Sigmoid colon (tissue), 7 donors: Measurements from ENCODE around the gene CLOCK. TPM values are rescaled to one million over a fixed set of nuclear protein-coding genes. Genes with fewer than 3 reads are reported as not detected.

Experiments used
- DNase-seq: peaks from one replicate; pipeline ENCODE4 v3.0.0-alpha.2; 2019
- H3K27ac ChIP-seq, 4 donors: fragments of 200-600 bp; sonication (generic); one replicate each; pipeline ENCODE4 v1.5.1; 2016 to 2019; ENCODE audit warnings: mild to moderate bottlenecking in 1 of 4
- H3K27me3 ChIP-seq, 3 donors: fragments of 200-600 bp; sonication (generic); one replicate each; pipeline ENCODE4 v1.5.1; 2019; ENCODE audit warnings: mild to moderate bottlenecking in 1 of 3
- H3K36me3 ChIP-seq, 4 donors: fragments of 200-600 bp; sonication (generic); one replicate each; pipeline ENCODE4 v1.5.1; 2016 to 2019
- H3K4me1 ChIP-seq, 4 donors: fragments of 200-600 bp; sonication (generic); one replicate each; pipeline ENCODE4 v1.5.1; 2017 to 2019
- H3K4me3 ChIP-seq, 4 donors: fragments of 200-600 bp; sonication (generic); one replicate each; pipeline ENCODE4 v1.5.1; 2017 to 2019; ENCODE audit warnings: mild to moderate bottlenecking in 2 of 4, moderate library complexity in 1 of 4
- H3K9me3 ChIP-seq, 4 donors: fragments of 200-600 bp in 3 of 4; sonication (generic) in 3 of 4; one replicate each; pipeline versions ENCODE4 v1.5.1 to v1.6.1; 2013 to 2019
- CTCF ChIP-seq, 4 experiments: fragments of 450-650 bp in 3 of 4; fragments of 200-600 bp in 1 of 4; IDR thresholded peaks; one replicate each; pipeline ENCODE4 v1.5.1; 2016 to 2019; ENCODE audit warnings: antibody characterized with exemption in 4 of 4, mild to moderate bottlenecking in 3 of 4, moderate library complexity in 2 of 4
- EP300 ChIP-seq, 4 donors: sonication (generic); formaldehyde crosslinking; IDR thresholded peaks; one replicate each; pipeline ENCODE4 v1.6.1; 2017; ENCODE audit warnings: antibody characterized with exemption in 4 of 4
- POLR2A ChIP-seq, 2 donors: fragments of 450-650 bp; IDR thresholded peaks; one replicate each; pipeline ENCODE4 v1.6.1; 2016; ENCODE audit warnings: antibody characterized with exemption in 2 of 2, mild to moderate bottlenecking in 2 of 2, moderate library complexity in 2 of 2
- POLR2AphosphoS5 ChIP-seq, 4 donors: sonication (generic); formaldehyde crosslinking; IDR thresholded peaks; one replicate each; pipeline ENCODE4 v1.6.1; 2017; ENCODE audit warnings: antibody characterized with exemption in 4 of 4
- WGBS, 2 donors: extraction: QIAGEN DNeasy Blood & Tissue Kit; methylation state at CpG; one replicate each; pipeline ENCODE4 v1.1.7; 2013; 5-methylcytosine and 5-hydroxymethylcytosine counted together
- intact Hi-C: fragments of 100-400 bp; cut with DNase I; formaldehyde crosslinking; loops from one replicate; pipeline ENCODE4 v1.15.1; 2023
- polyA plus RNA-seq, 3 donors: library from polyadenylated mRNA; stranded (reverse); fragments of 200-250 nt; gene quantifications; one replicate each; pipeline ENCODE4 v1.2.3, GENCODE V29; 2013
- total RNA-seq, 4 donors: library from RNA; depleted of rRNA; stranded (reverse); fragments of >200 nt; gene quantifications; one replicate each; pipeline ENCODE4 v1.1.0, GENCODE V29; 2016
- donor health status: healthy with polysubstance abuse.
- donor health status: Bipolar disorder and iron deficiency.
- donor health status: healthy.

CLOCK gene
- total and polyA plus RNA-seq, 7 donors: 2.4 to 27.5 (median 22.5) TPM

- TF ChIP-seq POLR2AphosphoS5 (IDR thresholded peaks at IDR 0.05) (peak in 1 of 4 donors; percentile 30), POLR2A (IDR thresholded peaks at IDR 0.05) (no peak), EP300 (IDR thresholded peaks at IDR 0.05) (no peak), CTCF (IDR thresholded peaks at IDR 0.05) (no peak)
- Histone ChIP-seq H3K27me3 (no peaks in the 10 kb centered on the region), H3K9me3 (no peaks in the 10 kb centered on the region), H3K36me3 (no peaks in the 10 kb centered on the region), H3K4me1 (peaks cover 0 to 45% (median 32%) of the 10 kb centered on the region in 4 donors), H3K27ac (peak overlapping the region; percentile 96 to 100 (median 100)), H3K4me3 (peak overlapping the region; percentile 78 to 99 (median 86))
- intact Hi-C loops: loop anchor here (10.0 kb wide), 1 partner anchor 458 kb away; the partner anchor contains the start of gene EXOC1
- peak; percentile 72 for DNase-seq
- WGBS, 2 donors: 17 to 23% methylated on average over 7 of the region's 7 CpGs
These were observed 149.6 kb downstream of the CLOCK start for GRCh38 chr4:55397126-55397436.

- no peaks in the 10 kb centered on the region for H3K27me3 ChIP-seq
- 0% methylated on average over 41 of the region's 41 CpGs for WGBS, 2 donors
- no peaks in the 10 kb centered on the region for H3K36me3 ChIP-seq
- DNase-seq: peak; percentile 78
- H3K4me1 ChIP-seq: peaks cover 0 to 45% (median 32%) of the 10 kb centered on the region in 4 donors
- peak overlapping the region; percentile 96 to 100 (median 100) for H3K27ac ChIP-seq
- TF ChIP-seq EP300 (IDR thresholded peaks at IDR 0.05) (peak in 2 of 4 donors; percentile 5 to 34), CTCF (IDR thresholded peaks at IDR 0.05) (no peak), POLR2AphosphoS5 (IDR thresholded peaks at IDR 0.05) (peak in 3 of 4 donors; percentile 31 to 59 (median 40)), POLR2A (IDR thresholded peaks at IDR 0.05) (no peak)
- intact Hi-C loops: loop anchor here (1.0 to 10.0 kb wide), 3 partner anchors 50 to 458 kb away; partner anchors contain the start of genes CLOCK, EXOC1 and SRD5A3
- no peaks in the 10 kb centered on the region for H3K9me3 ChIP-seq
- peak overlapping the region; percentile 78 to 99 (median 86) for H3K4me3 ChIP-seq
These were observed 150.2 kb downstream of the CLOCK start for GRCh38 chr4:55396308-55397125.

GRCh38 chr4:55395529-55396307, 151.0 kb downstream of the CLOCK start, which contains the start of gene TMEM165:
Gene TMEM165, plus strand, starts transcription at chr4:55395957. Its CDS starts 233 bp downstream, at chr4:55396190.
- TF ChIP-seq EP300 (IDR thresholded peaks at IDR 0.05): no peak
- TF ChIP-seq POLR2AphosphoS5 (IDR thresholded peaks at IDR 0.05): peak; percentile 85 to 98 (median 96)
- peak; percentile 86 to 88 for TF ChIP-seq POLR2A (IDR thresholded peaks at IDR 0.05)
- Histone ChIP-seq H3K27ac (peak within 1 kb of the TSS; percentile 96 to 100 (median 100)), H3K4me1 (peaks cover 0 to 38% (median 31%) of the 10 kb centered on the region in 4 donors), H3K9me3 (no peaks in the 10 kb centered on the region), H3K27me3 (no peaks in the 10 kb centered on the region), H3K36me3 (no peaks in the 10 kb centered on the region), H3K4me3 (peak within 1 kb of the TSS; percentile 78 to 99 (median 86))
- intact Hi-C loops: loop anchor here (1.0 to 10.0 kb wide), 3 partner anchors 49 to 459 kb away; partner anchors contain the start of genes CLOCK, EXOC1 and SRD5A3
- DNase-seq: peak; percentile 96
- 0 to 1% methylated on average over 95 of the region's 95 CpGs for WGBS, 2 donors

GRCh38 chr4:55395218-55395528, 151.5 kb downstream of the CLOCK start:
- H3K4me1 ChIP-seq: peaks cover 0 to 35% (median 29%) of the 10 kb centered on the region in 4 donors
- no peaks in the 10 kb centered on the region for H3K36me3 ChIP-seq
- peak overlapping the region; percentile 96 to 100 (median 100) for H3K27ac ChIP-seq
- intact Hi-C loops: loop anchor here (10.0 kb wide), 1 partner anchor 460 kb away; the partner anchor contains the start of gene EXOC1
- 0 to 1% methylated on average over 4 of the region's 4 CpGs for WGBS, 2 donors
- H3K27me3 ChIP-seq: no peaks in the 10 kb centered on the region
- TF ChIP-seq CTCF (IDR thresholded peaks at IDR 0.05) (no peak), EP300 (IDR thresholded peaks at IDR 0.05) (no peak), POLR2AphosphoS5 (IDR thresholded peaks at IDR 0.05) (no peak), POLR2A (IDR thresholded peaks at IDR 0.05) (no peak)
- no peak for DNase-seq
- H3K9me3 ChIP-seq: no peaks in the 10 kb centered on the region
- peak overlapping the region; percentile 78 to 99 (median 86) for H3K4me3 ChIP-seq
